Measurements from ENCODE around the gene STX1A.

DNA sequence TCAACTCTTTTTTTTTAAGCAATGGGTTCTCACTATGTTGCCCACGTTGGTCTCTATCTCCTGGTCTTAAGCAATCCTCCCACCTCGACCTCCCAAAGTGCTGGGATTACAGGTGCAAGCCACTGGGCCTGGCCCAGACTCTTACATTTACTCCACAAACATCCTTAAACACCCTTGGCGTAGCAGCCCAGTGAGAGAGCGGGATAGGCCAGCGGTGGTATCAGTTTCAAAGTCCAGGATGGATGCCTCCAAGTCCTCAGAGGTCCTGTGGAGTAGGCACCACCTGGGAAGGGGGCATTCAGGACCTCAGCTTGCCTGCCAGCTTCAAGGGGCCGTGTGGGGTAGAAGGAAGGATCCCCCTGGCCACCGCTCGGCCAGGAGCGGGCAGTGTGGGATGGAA lies 69.9 kb downstream of the STX1A start:
- TF ChIP-seq CTCF (IDR thresholded peaks at IDR 0.05) (no peak), EP300 (IDR thresholded peaks at IDR 0.05) (no peak), POLR2A (IDR thresholded peaks at IDR 0.05) (no peak)

All from tibial nerve (tissue), 4 donors.